Heart right ventricle (tissue), 16 donors: ENCODE data around the gene OVOL1. TPM values are rescaled to one million over a fixed set of nuclear protein-coding genes. Genes with fewer than 3 reads are reported as not detected.

Experiments
- ATAC-seq, 8 donors: fragments of 200-7000 bp; cut with Tn5 transposase; one replicate each; pipeline ENCODE4 v1.9.1; 2020; ENCODE audit warnings: mild to moderate bottlenecking in 8 of 8, moderate library complexity in 8 of 8, moderate number of reproducible peaks in 1 of 8
- DNase-seq, 2 donors: peaks; one replicate each; pipeline ENCODE4 v3.0.0-alpha.2; 2020
- H3K27ac ChIP-seq, 10 donors: fragments of 200-600 bp; sonication (generic) in 2 of 10; one replicate each; pipeline versions ENCODE4 v1.5.0 to v1.8.0; 2020 to 2022; ENCODE audit warnings: mild to moderate bottlenecking in 3 of 10
- H3K27me3 ChIP-seq, 7 donors: fragments of 200-600 bp; one replicate each; pipeline ENCODE4 v1.8.0; 2021 to 2022; ENCODE audit warnings: mild to moderate bottlenecking in 2 of 7
- H3K36me3 ChIP-seq, 9 donors: fragments of 200-600 bp; sonication (generic) in 1 of 9; one replicate each; pipeline versions ENCODE4 v1.5.0 to v1.8.0; 2020 to 2022; ENCODE audit warnings: mild to moderate bottlenecking in 2 of 9
- H3K4me1 ChIP-seq, 9 donors: fragments of 200-600 bp; sonication (generic) in 1 of 9; one replicate each; pipeline versions ENCODE4 v1.5.0 to v1.8.0; 2020 to 2022; ENCODE audit warnings: mild to moderate bottlenecking in 4 of 9
- H3K4me3 ChIP-seq, 10 donors: fragments of 200-600 bp; sonication (generic) in 2 of 10; one replicate each; pipeline versions ENCODE4 v1.5.0 to v1.8.0; 2020 to 2022; ENCODE audit warnings: mild to moderate bottlenecking in 7 of 10, moderate library complexity in 2 of 10
- H3K9me3 ChIP-seq, 11 donors: fragments of 200-600 bp in 10 of 11; sonication (generic) in 2 of 11; one replicate each; pipeline versions ENCODE4 v1.5.0 to v1.8.0; 2013 to 2022; ENCODE audit warnings: mild to moderate bottlenecking in 2 of 11, control low read depth in 1 of 11, moderate library complexity in 1 of 11
- CTCF ChIP-seq, 9 donors: fragments of 200-600 bp; sonication (generic) in 2 of 9; IDR thresholded peaks; one replicate each; pipeline versions ENCODE4 v1.5.0 to v1.8.0; 2021 to 2022; ENCODE audit warnings: antibody characterized with exemption in 9 of 9, mild to moderate bottlenecking in 5 of 9, moderate library complexity in 1 of 9
- WGBS, 2 donors: extraction: QIAGEN DNeasy Blood & Tissue Kit; methylation state at CpG; one replicate each; pipeline ENCODE4 v1.1.7; 2013; ENCODE audit warnings: inconsistent platforms in 1 of 2; 5-methylcytosine and 5-hydroxymethylcytosine counted together
- intact Hi-C, 10 donors: fragments of 100-400 bp; cut with DNase I; formaldehyde crosslinking; loops; one replicate each; pipeline versions ENCODE4 v1.11.1 to v1.14.2; 2022
- polyA plus RNA-seq, 2 donors: library from polyadenylated mRNA; stranded (reverse); fragments of 200-250 nt; gene quantifications; one replicate each; pipeline ENCODE4 v1.2.3, GENCODE V29; 2013
- total RNA-seq, 10 donors: library from RNA; stranded (reverse); fragmentation: NEBNext Ultra II Directional in 3 of 10; extraction: Animal tissue kit (Norgen Biotek cat#: 25700) in 3 of 10; gene quantifications; one replicate each; pipeline versions ENCODE4 v1.2.1 to v1.2.4, GENCODE V29; 2021 to 2023
- donor health status: Arrhythmogenic right ventricular cardiomyopathy.
- donor health status: ischemic (EF 13 %, LVEDD 7.1; RV severe dilation, severe dysfunction).
- donor health status: healthy with polysubstance abuse.
- donor health status: DM: no; HTN: yes; CAD: no.
- donor health status: DM: no; HTN: no; CAD: no.
- donor health status: ischemic (EF 25% LVEDD 6.9; RV normal size, moderate dysfunction).
- donor health status: ischemic (EF 25% LVEDD 5.7; RV mildly dilated, moderate dysfunction).
- donor health status: healthy.
- donor health status: DM: yes; HTN: yes; CAD: no.
- donor health status: Ischemic cardiomyopathy.
- donor health status: ischemic (EF 35%, LVEDD 5.7; RV mildly dilated, moderate dysfunction).
- donor health status: nonischemic (EF 11% LVEDD 7.7; RV severe dilation, severe dysfunction).
- donor health status: DM: yes; HTN: yes; CAD: no.
- donor health status: PGD.
- donor health status: ischemic (EF 29% LVEDD 5.4; RV normal size, mild dysfunction).
- donor health status: nonischemic (EF 23%, LVEDD 6.1; RV moderate dilation, normal function).

Gene OVOL1
- total and polyA plus RNA-seq, 12 donors: not detected

DNA sequence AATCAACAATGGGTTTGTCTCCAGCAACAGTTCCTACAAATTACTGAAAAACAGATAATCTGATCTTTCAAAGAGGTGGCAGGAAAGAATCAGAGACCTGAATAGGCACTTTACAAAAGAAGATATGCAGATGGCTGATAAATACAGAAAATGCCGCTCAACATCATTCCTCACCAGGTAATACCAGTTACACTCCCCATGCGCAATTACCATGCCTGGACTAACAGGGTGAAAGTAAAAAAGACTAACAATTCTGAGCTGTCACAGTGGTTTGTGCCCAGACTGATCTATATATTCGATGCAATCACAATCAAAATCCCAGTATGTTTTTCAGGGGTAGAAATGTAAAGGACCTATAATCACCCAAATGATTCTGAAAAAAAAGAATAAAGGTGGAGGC, 56.9 kb downstream of the OVOL1 start:
- Histone ChIP-seq H3K36me3 (no peaks in the 10 kb centered on the region), H3K9me3 (no peaks in the 10 kb centered on the region), H3K27ac (no peak overlapping the region), H3K27me3 (no peaks in the 10 kb centered on the region), H3K4me3 (no peak overlapping the region), H3K4me1 (no peaks in the 10 kb centered on the region)
- no peak for DNase-seq
- intact Hi-C loops: no loop called here
- no peak for ATAC-seq
- TF ChIP-seq CTCF (IDR thresholded peaks at IDR 0.05): no peak
- 93 to 97% methylated on average over 3 of the region's 3 CpGs for WGBS, 2 donors

DNA sequence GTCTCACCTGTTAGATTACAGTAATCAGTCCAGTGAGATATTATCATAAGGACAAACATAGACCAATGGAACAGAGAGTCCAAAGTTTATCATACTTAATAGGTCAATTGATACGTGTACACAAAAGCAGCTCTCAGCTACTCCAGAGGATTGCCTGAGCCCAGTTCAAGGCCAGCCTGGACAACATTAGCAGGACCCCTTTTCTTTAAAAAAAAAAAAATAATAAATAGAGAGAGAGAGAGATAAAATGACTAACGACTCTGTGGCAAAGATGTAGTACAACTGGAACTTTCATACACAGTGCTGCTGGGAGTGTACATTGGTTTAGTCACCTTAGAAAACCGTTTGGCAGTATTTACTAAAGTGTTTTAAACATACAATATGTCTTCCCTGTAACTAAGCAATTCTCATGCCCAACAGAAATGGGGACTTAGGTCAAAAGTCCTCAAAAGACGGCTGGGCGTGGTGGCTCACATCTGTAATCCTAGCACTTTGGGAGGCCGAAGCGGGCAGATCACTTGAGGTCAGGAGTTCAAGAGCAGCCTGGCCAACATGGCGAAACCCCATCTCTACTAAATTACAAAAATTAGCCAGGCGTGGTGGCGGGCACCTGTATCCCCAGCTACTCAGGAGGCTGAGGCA, 57.5 kb downstream of the OVOL1 start:
- no peak for DNase-seq
- no peak overlapping the region for H3K27ac ChIP-seq
- H3K4me3 ChIP-seq: no peak overlapping the region
- no peak for TF ChIP-seq CTCF (IDR thresholded peaks at IDR 0.05)
- H3K27me3 ChIP-seq: no peaks in the 10 kb centered on the region
- H3K36me3 ChIP-seq: no peaks in the 10 kb centered on the region
- intact Hi-C loops: no loop called here
- ATAC-seq: no peak
- no peaks in the 10 kb centered on the region for H3K4me1 ChIP-seq
- H3K9me3 ChIP-seq: no peaks in the 10 kb centered on the region
- 88 to 89% methylated on average over 10 of the region's 10 CpGs for WGBS, 2 donors

Other genes with a start within 250 kb of the OVOL1 start
- gene LTBP3, start 228.7 kb upstream of the OVOL1 start, total RNA-seq: 10 to 100 TPM; 54.4 to 92.5 (median 72.8) TPM
- gene LTBP3, start 228.7 kb upstream of the OVOL1 start, polyA plus RNA-seq: 10 to 100 TPM; 42.7 to 79.7 TPM
- gene ZNRD2, start 216.6 kb upstream of the OVOL1 start, total RNA-seq: 10 to 100 TPM; 23.7 to 44.0 (median 26.3) TPM
- gene ZNRD2, start 216.6 kb upstream of the OVOL1 start, polyA plus RNA-seq: 10 to 100 TPM; 55.6 to 92.0 TPM
- 10 to 100 TPM; 21.2 to 54.9 (median 29.2) TPM for gene FAM89B, start 214.5 kb upstream of the OVOL1 start, total RNA-seq
- 10 to 100 TPM; 42.0 to 55.7 TPM for gene FAM89B, start 214.5 kb upstream of the OVOL1 start, polyA plus RNA-seq
- gene EHBP1L1, start 211.0 kb upstream of the OVOL1 start, total RNA-seq: 100 to 1,000 TPM in 1 of 10 donors, 10 to 100 TPM in 9; 42.9 to 113 (median 53.9) TPM
- gene EHBP1L1, start 211.0 kb upstream of the OVOL1 start, polyA plus RNA-seq: 10 to 100 TPM; 30.8 to 62.6 TPM
- 1 to 10 TPM in 2 of 10 donors, under 1 TPM in 6, not detected in 2; 0.22 to 1.5 (median 0.35) TPM for gene KCNK7, start 191.3 kb upstream of the OVOL1 start, total RNA-seq
- gene KCNK7, start 191.3 kb upstream of the OVOL1 start, polyA plus RNA-seq: 1 to 10 TPM in 1 of 2 donors, under 1 TPM in 1; 0.48 to 1.4 TPM
- 10 to 100 TPM; 23.1 to 45.6 (median 34.2) TPM for gene MAP3K11, start 172.8 kb upstream of the OVOL1 start, total RNA-seq
- gene MAP3K11, start 172.8 kb upstream of the OVOL1 start, polyA plus RNA-seq: 10 to 100 TPM; 32.5 to 69.9 TPM
- 10 to 100 TPM in 9 of 10 donors, 1 to 10 TPM in 1; 9.4 to 16.9 (median 11.7) TPM for gene PCNX3, start 171.3 kb upstream of the OVOL1 start, total RNA-seq
- 10 to 100 TPM in 1 of 2 donors, 1 to 10 TPM in 1; 9.7 to 11.6 TPM for gene PCNX3, start 171.3 kb upstream of the OVOL1 start, polyA plus RNA-seq
- 10 to 100 TPM; 11.8 to 39.7 (median 15.6) TPM for gene SIPA1, start 149.0 kb upstream of the OVOL1 start, total RNA-seq
- 10 to 100 TPM; 32.6 to 85.9 TPM for gene SIPA1, start 149.0 kb upstream of the OVOL1 start, polyA plus RNA-seq
- gene RELA, start 124.1 kb upstream of the OVOL1 start, total RNA-seq: 10 to 100 TPM; 30.7 to 55.2 (median 40.0) TPM
- gene RELA, start 124.1 kb upstream of the OVOL1 start, polyA plus RNA-seq: 10 to 100 TPM; 28.9 to 38.3 TPM
- 10 to 100 TPM; 40.9 to 53.6 (median 44.0) TPM for gene KAT5, start 74.8 kb upstream of the OVOL1 start, total RNA-seq
- gene KAT5, start 74.8 kb upstream of the OVOL1 start, polyA plus RNA-seq: 10 to 100 TPM; 54.9 to 62.8 TPM
- 10 to 100 TPM; 34.1 to 75.6 (median 43.5) TPM for gene RNASEH2C, start 66.3 kb upstream of the OVOL1 start, total RNA-seq
- 100 to 1,000 TPM in 1 of 2 donors, 10 to 100 TPM in 1; 60.3 to 123 TPM for gene RNASEH2C, start 66.3 kb upstream of the OVOL1 start, polyA plus RNA-seq
- 10 to 100 TPM in 1 of 10 donors, 1 to 10 TPM in 9; 6.1 to 12.8 (median 7.4) TPM for gene AP5B1, start 6.1 kb upstream of the OVOL1 start, total RNA-seq
- gene AP5B1, start 6.1 kb upstream of the OVOL1 start, polyA plus RNA-seq: 1 to 10 TPM; 5.0 to 5.1 TPM
- under 1 TPM in 5 of 10 donors, not detected in 5; 0.13 to 0.32 (median 0.21) TPM for gene SNX32, start 46.9 kb downstream of the OVOL1 start, total RNA-seq
- gene SNX32, start 46.9 kb downstream of the OVOL1 start, polyA plus RNA-seq: under 1 TPM; 0.51 to 0.58 TPM
- gene CFL1, start 71.1 kb downstream of the OVOL1 start, total RNA-seq: 100 to 1,000 TPM; 281 to 672 (median 320) TPM
- 100 to 1,000 TPM; 159 to 962 TPM for gene CFL1, start 71.1 kb downstream of the OVOL1 start, polyA plus RNA-seq
- gene MUS81, start 73.4 kb downstream of the OVOL1 start, total RNA-seq: 10 to 100 TPM; 20.3 to 38.8 (median 27.0) TPM
- gene MUS81, start 73.4 kb downstream of the OVOL1 start, polyA plus RNA-seq: 100 to 1,000 TPM in 1 of 2 donors, 10 to 100 TPM in 1; 54.4 to 111 TPM
- 100 to 1,000 TPM in 3 of 10 donors, 10 to 100 TPM in 7; 79.4 to 112 (median 89.6) TPM for gene EFEMP2, start 85.7 kb downstream of the OVOL1 start, total RNA-seq
- 100 to 1,000 TPM in 1 of 2 donors, 10 to 100 TPM in 1; 54.8 to 133 TPM for gene EFEMP2, start 85.7 kb downstream of the OVOL1 start, polyA plus RNA-seq
- 1 to 10 TPM in 2 of 10 donors, under 1 TPM in 7, not detected in 1; 0.20 to 7.9 (median 0.55) TPM for gene CTSW, start 92.8 kb downstream of the OVOL1 start, total RNA-seq
- under 1 TPM; 0.17 to 0.88 TPM for gene CTSW, start 92.8 kb downstream of the OVOL1 start, polyA plus RNA-seq
- 10 to 100 TPM; 46.3 to 63.2 (median 49.9) TPM for gene FIBP, start 101.4 kb downstream of the OVOL1 start, total RNA-seq
- gene FIBP, start 101.4 kb downstream of the OVOL1 start, polyA plus RNA-seq: 10 to 100 TPM; 44.0 to 88.4 TPM
- 10 to 100 TPM; 22.1 to 48.9 (median 34.4) TPM for gene CCDC85B, start 103.6 kb downstream of the OVOL1 start, total RNA-seq
- gene CCDC85B, start 103.6 kb downstream of the OVOL1 start, polyA plus RNA-seq: 10 to 100 TPM; 66.3 to 69.4 TPM
- 1 to 10 TPM in 6 of 10 donors, under 1 TPM in 2, not detected in 2; 0.31 to 8.1 (median 2.6) TPM for gene FOSL1, start 113.3 kb downstream of the OVOL1 start, total RNA-seq
- 10 to 100 TPM in 1 of 2 donors, 1 to 10 TPM in 1; 2.0 to 32.8 TPM for gene FOSL1, start 113.3 kb downstream of the OVOL1 start, polyA plus RNA-seq
- 10 to 100 TPM; 35.7 to 49.2 (median 40.9) TPM for gene C11orf68, start 132.0 kb downstream of the OVOL1 start, total RNA-seq
- 10 to 100 TPM; 38.2 to 44.7 TPM for gene C11orf68, start 132.0 kb downstream of the OVOL1 start, polyA plus RNA-seq
- gene DRAP1, start 132.4 kb downstream of the OVOL1 start, total RNA-seq: 100 to 1,000 TPM in 3 of 10 donors, 10 to 100 TPM in 7; 69.4 to 115 (median 93.8) TPM
- gene DRAP1, start 132.4 kb downstream of the OVOL1 start, polyA plus RNA-seq: 100 to 1,000 TPM; 177 to 210 TPM
- not detected for gene TSGA10IP, start 158.4 kb downstream of the OVOL1 start, total RNA-seq
- gene TSGA10IP, start 158.4 kb downstream of the OVOL1 start, polyA plus RNA-seq: under 1 TPM in 1 of 2 donors, not detected in 1; 0.01 TPM
- gene SART1, start 174.7 kb downstream of the OVOL1 start, total RNA-seq: 10 to 100 TPM; 26.2 to 40.1 (median 32.5) TPM
- 100 to 1,000 TPM in 1 of 2 donors, 10 to 100 TPM in 1; 52.0 to 160 TPM for gene SART1, start 174.7 kb downstream of the OVOL1 start, polyA plus RNA-seq
- gene EIF1AD, start 215.1 kb downstream of the OVOL1 start, total RNA-seq: 10 to 100 TPM; 15.1 to 25.3 (median 19.7) TPM
- 10 to 100 TPM; 18.3 to 30.0 TPM for gene EIF1AD, start 215.1 kb downstream of the OVOL1 start, polyA plus RNA-seq
- 100 to 1,000 TPM; 196 to 224 (median 212) TPM for gene BANF1, start 215.4 kb downstream of the OVOL1 start, total RNA-seq
- 100 to 1,000 TPM; 234 to 381 TPM for gene BANF1, start 215.4 kb downstream of the OVOL1 start, polyA plus RNA-seq
- under 1 TPM in 3 of 10 donors, not detected in 7; 0.35 to 0.69 (median 0.43) TPM for gene CST6, start 224.9 kb downstream of the OVOL1 start, total RNA-seq
- gene CST6, start 224.9 kb downstream of the OVOL1 start, polyA plus RNA-seq: 1 to 10 TPM in 1 of 2 donors, under 1 TPM in 1; 0.44 to 2.6 TPM
- gene CATSPER1, start 239.4 kb downstream of the OVOL1 start, total RNA-seq: 1 to 10 TPM in 1 of 10 donors, not detected in 9; 1.1 TPM
- gene CATSPER1, start 239.4 kb downstream of the OVOL1 start, polyA plus RNA-seq: under 1 TPM in 1 of 2 donors, not detected in 1; 0.17 TPM